ENCODE data around the gene HOGA1.

DNA sequence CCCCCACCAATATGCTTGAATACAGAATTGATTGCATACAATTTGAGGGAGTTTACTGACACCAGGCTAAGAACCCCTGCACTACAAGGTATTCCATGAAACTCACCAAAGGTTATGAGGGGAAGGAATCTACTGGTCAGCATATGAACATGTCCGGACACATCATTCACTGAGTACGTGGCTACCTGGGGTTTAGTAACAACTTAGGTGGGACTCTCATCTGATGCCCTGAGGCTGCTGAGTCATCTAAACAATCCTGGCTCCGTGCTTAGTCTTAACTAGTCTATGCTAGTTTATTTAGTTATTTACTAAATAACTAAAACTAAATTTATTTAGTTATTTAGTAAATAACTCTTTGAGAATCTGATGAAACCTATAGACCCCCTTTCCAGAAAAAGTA is 67.6 kb downstream of the HOGA1 start:
- no peak for TF ChIP-seq POLR2A (IDR thresholded peaks at IDR 0.05)
- TF ChIP-seq, protein P1, sequence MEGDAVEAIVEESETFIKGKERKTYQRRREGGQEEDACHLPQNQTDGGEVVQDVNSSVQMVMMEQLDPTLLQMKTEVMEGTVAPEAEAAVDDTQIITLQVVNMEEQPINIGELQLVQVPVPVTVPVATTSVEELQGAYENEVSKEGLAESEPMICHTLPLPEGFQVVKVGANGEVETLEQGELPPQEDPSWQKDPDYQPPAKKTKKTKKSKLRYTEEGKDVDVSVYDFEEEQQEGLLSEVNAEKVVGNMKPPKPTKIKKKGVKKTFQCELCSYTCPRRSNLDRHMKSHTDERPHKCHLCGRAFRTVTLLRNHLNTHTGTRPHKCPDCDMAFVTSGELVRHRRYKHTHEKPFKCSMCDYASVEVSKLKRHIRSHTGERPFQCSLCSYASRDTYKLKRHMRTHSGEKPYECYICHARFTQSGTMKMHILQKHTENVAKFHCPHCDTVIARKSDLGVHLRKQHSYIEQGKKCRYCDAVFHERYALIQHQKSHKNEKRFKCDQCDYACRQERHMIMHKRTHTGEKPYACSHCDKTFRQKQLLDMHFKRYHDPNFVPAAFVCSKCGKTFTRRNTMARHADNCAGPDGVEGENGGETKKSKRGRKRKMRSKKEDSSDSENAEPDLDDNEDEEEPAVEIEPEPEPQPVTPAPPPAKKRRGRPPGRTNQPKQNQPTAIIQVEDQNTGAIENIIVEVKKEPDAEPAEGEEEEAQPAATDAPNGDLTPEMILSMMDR (IDR thresholded peaks at IDR 0.05) = no peak

Data from testis (tissue), 2 donors.